GM18867 (cell line): ENCODE results near the gene ZNF358.

Source experiments
- ATAC-seq: cut with Tn5 transposase; IDR thresholded peaks from one replicate; pipeline ENCODE4 v1.9.1; 2021; ENCODE audit warnings: mild to moderate bottlenecking, moderate library complexity; ENCODE audit not compliant: unreplicated experiment

ZNF358 gene

DNA sequence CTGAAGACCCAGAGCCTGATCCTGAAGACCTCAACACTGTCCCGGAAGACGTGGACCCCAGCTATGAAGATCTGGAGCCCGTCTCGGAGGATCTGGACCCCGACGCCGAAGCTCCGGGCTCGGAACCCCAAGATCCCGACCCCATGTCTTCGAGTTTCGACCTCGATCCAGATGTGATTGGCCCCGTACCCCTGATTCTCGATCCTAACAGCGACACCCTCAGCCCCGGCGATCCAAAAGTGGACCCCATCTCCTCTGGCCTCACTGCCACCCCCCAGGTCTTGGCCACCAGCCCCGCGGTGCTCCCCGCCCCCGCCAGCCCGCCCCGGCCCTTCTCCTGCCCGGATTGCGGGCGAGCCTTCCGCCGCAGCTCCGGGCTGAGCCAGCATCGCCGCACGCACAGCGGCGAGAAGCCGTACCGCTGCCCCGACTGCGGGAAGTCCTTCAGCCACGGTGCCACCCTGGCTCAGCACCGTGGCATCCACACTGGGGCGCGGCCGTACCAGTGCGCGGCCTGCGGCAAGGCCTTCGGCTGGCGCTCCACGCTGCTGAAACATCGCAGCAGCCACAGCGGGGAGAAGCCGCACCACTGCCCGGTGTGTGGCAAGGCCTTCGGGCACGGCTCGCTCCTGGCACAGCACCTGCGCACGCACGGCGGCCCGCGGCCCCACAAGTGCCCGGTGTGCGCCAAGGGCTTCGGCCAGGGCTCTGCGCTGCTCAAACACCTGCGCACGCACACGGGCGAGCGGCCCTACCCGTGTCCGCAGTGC is 3.6 kb downstream of the ZNF358 start:
- no peak for ATAC-seq

DNA sequence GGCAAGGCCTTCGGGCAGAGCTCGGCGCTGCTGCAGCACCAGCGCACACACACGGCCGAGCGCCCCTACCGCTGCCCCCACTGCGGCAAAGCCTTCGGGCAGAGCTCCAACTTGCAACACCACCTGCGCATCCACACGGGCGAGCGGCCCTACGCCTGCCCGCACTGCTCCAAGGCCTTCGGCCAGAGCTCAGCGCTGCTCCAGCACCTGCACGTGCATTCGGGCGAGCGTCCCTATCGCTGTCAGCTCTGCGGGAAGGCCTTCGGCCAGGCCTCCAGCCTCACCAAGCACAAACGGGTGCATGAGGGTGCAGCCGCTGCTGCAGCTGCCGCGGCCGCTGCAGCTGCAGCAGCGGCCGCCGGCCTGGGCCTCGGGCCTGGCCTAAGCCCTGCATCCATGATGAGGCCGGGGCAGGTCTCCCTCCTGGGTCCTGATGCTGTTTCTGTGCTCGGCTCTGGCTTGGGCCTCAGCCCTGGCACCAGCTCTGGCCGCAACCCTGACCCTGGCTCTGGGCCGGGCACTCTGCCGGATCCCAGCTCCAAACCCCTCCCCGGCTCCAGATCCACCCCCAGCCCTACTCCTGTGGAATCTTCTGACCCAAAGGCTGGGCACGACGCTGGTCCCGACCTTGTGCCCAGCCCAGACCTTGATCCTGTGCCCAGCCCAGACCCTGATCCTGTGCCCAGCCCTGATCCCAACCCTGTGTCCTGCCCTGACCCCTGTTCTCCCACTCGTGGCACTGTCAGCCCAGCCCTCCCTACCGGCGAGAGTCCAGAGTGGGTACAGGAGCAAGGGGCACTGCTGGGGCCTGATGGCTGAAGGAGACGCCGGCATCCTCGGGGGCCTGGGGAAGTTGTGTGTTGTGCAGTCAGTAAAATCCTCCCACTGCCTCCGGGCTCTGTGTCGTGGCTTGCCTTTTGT is 4.5 kb downstream of the ZNF358 start:
- no peak for ATAC-seq

DNA sequence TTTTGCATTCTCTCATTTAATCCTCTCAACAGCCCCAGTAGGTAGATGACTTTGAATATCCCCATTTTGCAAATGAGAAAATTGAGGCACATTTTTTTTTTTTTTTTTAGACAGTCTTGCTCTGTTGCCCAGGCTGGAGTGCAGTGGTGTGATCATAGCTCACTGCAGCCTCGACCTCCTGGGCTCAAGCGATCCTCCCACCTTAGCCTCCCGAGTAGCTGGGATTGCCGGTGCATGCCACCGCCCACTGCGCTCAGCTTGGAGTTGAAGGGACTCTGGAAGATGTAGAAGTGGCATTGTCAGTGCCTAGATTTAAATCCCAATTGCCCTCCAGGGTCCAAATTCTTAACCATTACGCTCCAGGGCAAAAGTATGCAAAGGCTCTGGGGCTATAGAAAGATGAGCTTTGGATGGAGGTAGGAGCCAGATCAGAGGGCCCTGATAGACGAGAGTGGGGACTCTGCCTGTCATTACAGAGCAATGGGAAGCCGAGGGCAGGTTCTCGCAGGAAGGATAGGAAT is 5.7 kb downstream of the ZNF358 start:
- no peak for ATAC-seq

- ATAC-seq = peak; percentile 84
These were observed 6.4 kb downstream of the ZNF358 start, which contains the start of gene MCOLN1 for GRCh38 chr19:7522072-7522922. Gene MCOLN1 (plus strand): TSS chr19:7522624. CDS start chr19:7522751, 127 bp downstream.

DNA sequence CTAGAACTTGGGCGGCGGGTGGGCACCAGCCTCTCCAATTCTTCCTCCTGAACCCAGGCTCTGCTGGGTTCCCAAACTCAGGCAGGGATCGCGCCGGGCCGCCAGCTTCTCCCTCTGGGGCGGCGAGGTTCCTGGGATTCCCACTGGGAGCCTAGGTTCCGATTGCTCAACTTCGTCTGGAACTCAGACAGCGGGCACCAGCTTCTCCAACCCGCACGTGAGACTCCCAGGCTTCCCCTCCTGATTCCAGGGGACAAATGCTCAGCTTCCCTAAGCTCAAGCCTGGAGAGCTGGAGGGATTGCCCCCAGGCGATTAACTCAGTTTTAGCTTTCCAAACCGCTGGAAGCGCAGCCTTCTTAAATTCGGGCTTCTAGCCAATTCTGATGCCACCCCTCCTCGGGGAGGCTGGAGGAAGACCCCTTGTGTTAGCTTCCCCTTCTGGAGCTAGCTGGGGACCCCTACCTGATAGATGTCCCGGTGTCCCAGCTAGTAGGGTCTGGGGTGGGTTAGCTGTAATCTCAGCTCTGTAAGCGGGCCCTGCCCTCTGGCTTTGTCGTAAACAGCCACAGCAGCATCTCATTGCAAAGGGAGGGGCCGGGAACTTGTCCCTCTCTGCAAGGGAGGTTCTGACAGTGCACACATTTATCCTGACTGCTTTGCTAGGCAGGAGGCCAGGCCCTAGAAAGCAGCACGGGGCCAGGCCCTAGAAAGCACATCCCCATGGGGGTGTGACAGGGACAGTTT is 7.2 kb downstream of the ZNF358 start:
- no peak for ATAC-seq

- ATAC-seq = no peak
These were observed 8.6 kb downstream of the ZNF358 start for GRCh38 chr19:7524523-7524922.

GRCh38 chr19:7524992-7525739 is 9.3 kb downstream of the ZNF358 start:
- no peak for ATAC-seq

DNA sequence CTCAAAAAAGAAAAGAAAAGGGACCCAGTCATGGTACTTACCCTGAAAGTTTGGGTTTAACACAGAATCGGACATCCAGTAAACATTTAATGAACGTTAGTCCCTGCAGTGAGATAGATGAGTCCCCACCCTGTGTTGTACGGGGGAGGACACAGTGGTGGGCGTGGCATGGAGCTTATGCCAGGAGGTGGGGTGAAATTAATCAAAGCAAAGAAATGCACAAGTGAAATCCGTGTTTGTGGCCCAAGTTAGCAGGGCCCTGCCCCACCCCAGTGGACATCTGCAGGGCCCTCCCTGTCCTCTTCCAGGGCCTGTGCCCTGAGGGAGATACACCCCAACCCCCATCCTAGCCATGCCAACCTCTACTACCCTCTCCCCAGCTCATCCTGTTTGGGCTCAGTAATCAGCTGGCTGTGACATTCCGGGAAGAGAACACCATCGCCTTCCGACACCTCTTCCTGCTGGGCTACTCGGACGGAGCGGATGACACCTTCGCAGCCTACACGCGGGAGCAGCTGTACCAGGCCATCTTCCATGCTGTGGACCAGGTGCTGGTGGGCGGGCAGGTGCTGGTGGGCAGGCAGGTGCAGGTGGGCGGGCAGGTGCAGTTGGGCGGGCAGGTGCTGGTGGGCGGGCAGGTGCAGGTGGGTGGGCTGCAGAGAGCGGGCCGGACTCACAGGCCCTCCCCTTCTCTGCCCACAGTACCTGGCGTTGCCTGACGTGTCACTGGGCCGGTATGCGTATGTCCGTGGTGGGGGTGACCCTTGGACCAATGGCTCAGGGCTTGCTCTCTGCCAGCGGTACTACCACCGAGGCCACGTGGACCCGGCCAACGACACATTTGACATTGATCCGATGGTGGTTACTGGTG is 10.4 kb downstream of the ZNF358 start:
- ATAC-seq = no peak

- ATAC-seq = no peak
These were observed 11.8 kb downstream of the ZNF358 start for GRCh38 chr19:7527516-7528191.

GRCh38 chr19:7528192-7528519 is 12.3 kb downstream of the ZNF358 start:
- ATAC-seq = no peak

DNA sequence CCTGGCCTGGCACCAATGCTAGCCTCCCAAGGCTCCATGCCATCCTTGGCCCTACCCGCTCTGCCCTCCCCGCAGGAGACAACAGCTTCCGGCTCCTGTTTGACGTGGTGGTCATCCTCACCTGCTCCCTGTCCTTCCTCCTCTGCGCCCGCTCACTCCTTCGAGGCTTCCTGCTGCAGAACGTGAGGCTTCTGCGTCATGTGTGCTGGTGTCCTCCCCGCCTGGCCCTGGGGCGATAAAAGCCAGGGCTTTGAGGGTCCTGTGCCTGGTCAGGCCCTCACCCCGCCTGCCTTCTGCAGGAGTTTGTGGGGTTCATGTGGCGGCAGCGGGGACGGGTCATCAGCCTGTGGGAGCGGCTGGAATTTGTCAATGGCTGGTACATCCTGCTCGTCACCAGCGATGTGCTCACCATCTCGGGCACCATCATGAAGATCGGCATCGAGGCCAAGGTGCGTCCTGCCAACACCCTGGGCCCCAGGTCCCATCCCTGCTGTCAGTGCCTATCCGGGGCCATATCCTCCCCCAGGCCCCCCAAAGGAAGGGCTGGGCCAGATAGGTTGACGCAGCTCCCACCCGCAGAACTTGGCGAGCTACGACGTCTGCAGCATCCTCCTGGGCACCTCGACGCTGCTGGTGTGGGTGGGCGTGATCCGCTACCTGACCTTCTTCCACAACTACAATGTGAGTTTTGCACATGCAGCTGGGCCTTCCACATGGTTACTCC is 12.8 kb downstream of the ZNF358 start:
- ATAC-seq = no peak

GRCh38 chr19:7529246-7529600 is 13.3 kb downstream of the ZNF358 start:
- no peak for ATAC-seq

DNA sequence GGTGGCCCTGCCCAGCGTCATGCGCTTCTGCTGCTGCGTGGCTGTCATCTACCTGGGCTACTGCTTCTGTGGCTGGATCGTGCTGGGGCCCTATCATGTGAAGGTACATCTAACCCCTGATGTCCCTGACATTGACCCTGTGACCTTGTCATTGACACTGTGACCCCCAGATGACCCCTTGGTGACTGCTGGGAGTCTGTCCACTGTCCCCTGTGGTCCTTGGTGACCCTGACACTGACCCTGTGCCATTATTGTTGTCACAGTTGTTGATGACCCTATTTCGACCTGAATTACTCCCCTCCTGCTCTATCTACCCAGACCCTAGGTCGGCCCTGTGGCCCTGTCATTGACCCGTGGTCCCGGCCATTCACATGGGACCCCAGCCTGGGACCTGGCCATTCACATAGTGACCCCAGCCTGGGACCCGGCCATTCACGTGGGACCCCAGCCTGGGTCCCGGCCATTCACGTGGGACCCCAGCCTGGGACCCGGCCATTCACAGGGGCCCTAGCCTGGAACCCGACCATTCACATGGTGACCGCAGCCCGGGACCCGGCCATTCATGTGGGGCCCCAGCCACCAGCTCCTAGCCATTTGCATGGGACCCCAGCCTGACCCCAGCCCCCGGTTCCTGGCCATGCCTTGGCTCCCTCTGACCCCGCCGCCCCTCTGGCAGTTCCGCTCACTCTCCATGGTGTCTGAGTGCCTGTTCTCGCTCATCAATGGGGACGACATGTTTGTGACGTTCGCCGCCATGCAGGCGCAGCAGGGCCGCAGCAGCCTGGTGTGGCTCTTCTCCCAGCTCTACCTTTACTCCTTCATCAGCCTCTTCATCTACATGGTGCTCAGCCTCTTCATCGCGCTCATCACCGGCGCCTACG is 13.9 kb downstream of the ZNF358 start:
- ATAC-seq = no peak

- ATAC-seq = no peak
These were observed 17.5 kb downstream of the ZNF358 start for GRCh38 chr19:7533281-7533885.

GRCh38 chr19:7533925-7534480 is 18.1 kb downstream of the ZNF358 start:
- no peak for ATAC-seq
